NCI-H1417 (cell line): Measurements from ENCODE around the gene HEYL.
A peak's percentile ranks its signal among the peaks of the same experiment; 100 is the strongest.
"Not testable (repeated sequence)": the region's sequence is repeated elsewhere in the genome, so short reads cannot be mapped to it uniquely, and the experiment has no call there.

Experiments used
- DNase-seq, 3 experiments: peaks; one replicate each; lab custom pipeline; 2025; lab: John Stamatoyannopoulos, UW

HEYL gene

GRCh38 chr1:39603677-39604076 lies 35.8 kb downstream of the HEYL start:
- DNase-seq, result not testable (repeated sequence)

GRCh38 chr1:39601667-39602255 lies 37.7 kb downstream of the HEYL start:
- not testable (repeated sequence) for DNase-seq

DNA sequence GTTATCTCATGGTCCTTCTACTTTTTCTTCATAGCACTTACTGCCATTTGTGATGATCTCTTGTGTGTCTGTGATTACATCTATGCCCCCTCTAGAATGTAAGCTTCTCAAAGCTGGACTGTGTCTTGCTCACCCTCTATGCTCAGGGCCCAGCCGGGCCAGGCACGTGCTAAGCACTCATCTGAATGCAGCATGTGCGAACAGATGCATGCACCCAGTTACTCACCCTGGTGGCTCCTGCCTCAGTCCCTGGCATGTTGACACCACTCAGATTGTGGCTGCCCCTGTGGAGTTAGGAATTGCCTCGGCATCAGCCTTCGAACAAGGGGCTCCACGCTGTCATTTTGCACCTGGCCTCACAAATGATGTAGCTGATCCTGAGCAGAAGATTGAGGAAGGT lies 43.3 kb downstream of the HEYL start:
- DNase-seq, result no peak

DNA sequence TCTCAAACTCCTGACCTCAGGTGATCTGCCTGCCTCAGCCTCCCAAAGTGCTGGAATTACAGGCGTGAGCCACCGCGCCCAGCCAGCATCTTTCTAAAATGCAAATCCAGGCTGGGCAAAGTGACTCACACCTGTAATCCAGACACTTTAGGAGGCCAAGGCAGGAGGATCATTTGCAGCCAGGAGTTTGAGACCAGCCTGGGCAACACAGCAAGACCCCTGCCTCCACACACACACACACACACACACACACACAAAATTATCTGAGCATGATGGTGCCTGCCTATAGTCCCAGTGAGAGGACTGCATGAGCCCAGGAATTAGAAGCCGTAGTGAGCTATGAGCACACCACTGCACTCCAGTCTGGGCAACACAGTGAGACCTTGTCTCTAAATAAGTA lies 46.1 kb downstream of the HEYL start:
- DNase-seq, result no peak

GRCh38 chr1:39592069-39592468 lies 47.4 kb downstream of the HEYL start:
- DNase-seq, result peak in 2 of 3 experiments; percentile 7 to 45

DNA sequence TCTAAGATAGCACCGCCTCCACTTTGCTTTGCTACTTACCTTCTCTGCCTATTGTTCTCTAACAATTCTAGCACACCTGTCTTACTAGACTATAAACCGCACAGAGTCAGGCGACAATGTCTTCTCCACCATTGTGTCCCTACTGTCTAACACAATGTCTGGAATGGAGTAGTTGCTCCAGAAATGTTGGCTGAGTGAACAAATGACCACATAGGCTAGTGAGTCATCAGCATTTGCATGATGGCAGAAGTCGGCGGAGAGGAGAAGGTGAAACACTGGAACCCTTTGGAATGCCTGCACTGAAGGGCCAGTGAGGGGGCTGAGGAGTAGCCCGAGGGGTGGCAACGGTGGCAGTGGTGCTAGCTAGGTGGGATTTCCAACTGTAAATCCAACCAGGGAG lies 48.9 kb downstream of the HEYL start:
- DNase-seq, result no peak

- no peak for DNase-seq
These were observed 53.5 kb downstream of the HEYL start for GRCh38 chr1:39585933-39586332.

DNA sequence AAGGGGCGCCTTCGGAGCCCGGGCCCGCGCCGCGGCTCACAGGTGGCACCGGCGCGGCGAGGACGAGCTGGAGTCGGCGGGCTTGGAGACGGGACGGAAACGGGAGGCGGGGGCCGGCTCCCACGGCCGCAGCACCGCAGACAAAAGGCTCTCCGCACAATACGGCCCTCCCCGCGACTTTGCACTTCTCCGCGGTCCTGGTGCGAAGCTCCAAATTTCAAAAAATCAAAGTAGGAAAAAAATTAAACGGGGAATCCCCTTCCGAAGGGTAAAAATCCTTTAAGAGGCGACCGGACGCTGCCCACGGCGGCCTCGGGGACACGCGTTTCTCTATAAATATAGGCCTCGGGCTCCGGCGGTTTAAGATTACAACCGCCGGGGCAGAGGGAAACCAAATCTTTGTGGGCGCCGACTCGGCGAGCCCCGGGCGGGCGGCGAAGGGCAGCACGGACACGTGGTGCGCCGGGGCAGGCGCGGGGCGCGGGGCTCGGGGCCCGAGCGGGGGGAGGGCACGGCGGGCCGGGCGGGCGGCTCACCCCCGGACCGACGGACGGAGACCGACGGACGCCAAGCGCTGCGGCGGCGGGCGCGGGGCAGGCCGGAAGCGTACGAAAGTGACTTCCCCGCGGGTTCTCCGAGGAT lies 63.3 kb downstream of the HEYL start:
- peak in 2 of 3 experiments; percentile 57 to 73 for DNase-seq

DNA sequence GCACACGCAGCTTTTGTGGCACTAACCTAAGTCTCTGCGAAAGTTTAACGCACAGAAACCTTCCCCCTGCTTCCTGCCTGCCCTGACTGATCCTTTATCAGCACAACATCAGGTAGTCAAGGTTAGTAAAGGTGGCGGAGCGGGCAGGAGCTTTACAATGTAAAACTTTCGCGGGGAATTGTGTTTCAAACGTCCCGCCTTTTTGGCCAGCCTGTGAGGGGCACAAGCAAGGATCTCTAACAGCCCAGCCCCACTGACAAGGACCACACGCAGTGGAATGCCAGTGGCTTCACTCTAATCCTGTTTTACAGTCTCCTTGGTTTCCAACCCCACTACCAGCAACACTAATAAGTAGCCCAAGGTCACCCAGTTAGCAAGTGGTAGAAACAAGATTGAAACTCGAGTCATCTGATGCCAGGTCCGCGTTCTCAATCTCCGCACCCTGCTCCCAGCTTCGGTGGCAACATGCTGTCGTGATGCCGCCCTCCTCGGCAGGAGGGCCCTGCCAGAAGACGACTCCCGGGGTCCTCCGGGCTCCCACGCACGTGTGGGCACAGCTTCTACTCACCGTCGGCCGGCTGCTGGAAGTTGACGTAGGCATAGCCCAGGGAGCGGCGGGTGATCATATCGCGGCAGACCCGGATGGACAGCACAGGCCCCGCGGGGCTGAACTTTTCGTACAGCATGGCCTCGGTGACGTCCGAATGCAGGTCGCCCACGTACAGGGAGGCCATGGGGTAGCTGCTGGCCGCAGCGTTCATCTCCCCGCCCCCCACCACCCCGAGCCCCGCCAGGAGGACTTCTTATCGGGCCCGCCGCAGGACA lies 64.0 kb downstream of the HEYL start:
- peak in 2 of 3 experiments; percentile 45 to 61 for DNase-seq

GRCh38 chr1:39574646-39575045 lies 64.8 kb downstream of the HEYL start:
- DNase-seq, result no peak
